H1 (cell line): Measurements from ENCODE around the gene CCNI2. TPM values are rescaled to one million over a fixed set of nuclear protein-coding genes. Genes with fewer than 3 reads are reported as not detected.

Experiments used
- CTCF ChIA-PET: fragments of 300-600 bp; sonication (Branson Sonifier 250); formaldehyde crosslinking; loops from one replicate; lab custom pipeline; 2021; ENCODE audit not compliant: partially characterized antibody; lab: Charles Lee
- POLR2A ChIA-PET: fragments of 300-600 bp; sonication (Branson Sonifier 250); formaldehyde crosslinking; loops from one replicate; lab custom pipeline; 2021; ENCODE audit warnings: inconsistent platforms; ENCODE audit not compliant: partially characterized antibody; lab: Charles Lee
- DNase-seq, 2 experiments: peaks; one replicate each; pipeline versions ENCODE4 v3.0.0 to v3.0.0-alpha.2; 2010 to 2022; ENCODE audit warnings: low spot score in 2 of 2, low read depth in 1 of 2, mixed read lengths in 1 of 2
- FAIRE-seq: peaks from 2 replicates; lab custom pipeline; 2011; peaks lifted over from hg19 to GRCh38; lab: Jason Lieb, UNC
- H2AFZ ChIP-seq: 2 replicates; pipeline ENCODE4 v1.8.1; 2012; ENCODE audit warnings: low read length, inconsistent platforms
- H2AK5ac ChIP-seq: 2 replicates; pipeline ENCODE4 v1.6.1; 2013; ENCODE audit warnings: low read depth, low read length
- H2BK120ac ChIP-seq: replicated peaks from 2 replicates; pipeline ENCODE3; 2013; ENCODE audit warnings: low read depth, low read length, inconsistent platforms
- H2BK12ac ChIP-seq: 2 replicates; pipeline ENCODE4 v1.6.1; 2013; ENCODE audit warnings: low read depth, low read length
- H2BK15ac ChIP-seq: 2 replicates; pipeline ENCODE4 v1.6.1; 2013; ENCODE audit warnings: low read length
- H2BK20ac ChIP-seq: 2 replicates; pipeline ENCODE4 v1.6.1; 2013; ENCODE audit warnings: low read length
- H2BK5ac ChIP-seq: 2 replicates; pipeline ENCODE4 v1.6.1; 2013; ENCODE audit warnings: low read depth, low read length
- H3K14ac ChIP-seq: 2 replicates; pipeline ENCODE4 v1.6.1; 2013; ENCODE audit warnings: inconsistent platforms; ENCODE audit not compliant: insufficient read length
- H3K18ac ChIP-seq: 2 replicates; pipeline ENCODE4 v1.6.1; 2013; ENCODE audit warnings: low read length; ENCODE audit errors: extremely low read depth
- H3K23ac ChIP-seq: 2 replicates; pipeline ENCODE4 v1.6.1; 2013; ENCODE audit warnings: inconsistent platforms; ENCODE audit not compliant: insufficient read length
- H3K23me2 ChIP-seq: 2 replicates; pipeline ENCODE4 v1.6.1; 2013; ENCODE audit warnings: low read depth, low read length
- H3K27ac ChIP-seq: 2 replicates; pipeline ENCODE4 v1.6.1; 2011; ENCODE audit warnings: low read depth, low read length, inconsistent platforms
- H3K27me3 ChIP-seq, 4 experiments: replicated peaks in 1 of 4; 1 replicate in 1 of 4; 2 replicates in 3 of 4; pipeline versions ENCODE4 v1.6.1 to v1.8.1; 2011 to 2013; ENCODE audit warnings: low read length in 3 of 4, mild to moderate bottlenecking in 3 of 4, inconsistent platforms in 2 of 4, mixed read lengths in 2 of 4, moderate library complexity in 1 of 4; ENCODE audit not compliant: control insufficient read depth in 3 of 4, insufficient read depth in 3 of 4; ENCODE audit errors: extremely low read depth in 1 of 4
- H3K36me3 ChIP-seq, 4 experiments: 2 replicates each; pipeline versions ENCODE4 v1.6.1 to v1.8.1; 2011 to 2013; ENCODE audit warnings: mild to moderate bottlenecking in 4 of 4, low read length in 3 of 4, moderate library complexity in 2 of 4, control low read depth in 1 of 4, inconsistent platforms in 1 of 4; ENCODE audit not compliant: insufficient read depth in 4 of 4, control insufficient read depth in 2 of 4
- H3K4ac ChIP-seq: replicated peaks from 2 replicates; pipeline ENCODE3; 2013; ENCODE audit warnings: low read length, low read depth, mixed read lengths, inconsistent platforms; ENCODE audit not compliant: insufficient read length
- H3K4me1 ChIP-seq, 4 experiments: replicated peaks in 1 of 4; 1 replicate in 1 of 4; 2 replicates in 3 of 4; pipeline versions ENCODE4 v1.6.1 to v1.8.1; 2011 to 2013; ENCODE audit warnings: low read length in 3 of 4, inconsistent platforms in 2 of 4, mixed read lengths in 1 of 4; ENCODE audit not compliant: insufficient read depth in 4 of 4, control insufficient read depth in 3 of 4
- H3K4me2 ChIP-seq, 2 experiments: 2 replicates each; pipeline versions ENCODE4 v1.6.1 to v1.8.1; 2011 to 2013; ENCODE audit warnings: low read depth in 2 of 2, low read length in 2 of 2, control low read depth in 1 of 2, inconsistent platforms in 1 of 2, mild to moderate bottlenecking in 1 of 2; ENCODE audit not compliant: insufficient read depth in 1 of 2
- H3K4me3 ChIP-seq, 4 experiments: fragments of 200-600, 300-600 bp in 1 of 4; sonication (generic), shearing (Covaris generic), sonication (Bioruptor Twin) in 1 of 4; 2 replicates each; pipeline versions ENCODE4 v1.5.1 to v1.8.1; 2011 to 2016; ENCODE audit warnings: low read length in 4 of 4, low read depth in 3 of 4, control low read depth in 2 of 4, inconsistent platforms in 2 of 4, mild to moderate bottlenecking in 2 of 4, mixed read lengths in 1 of 4, moderate library complexity in 1 of 4; ENCODE audit not compliant: insufficient read depth in 2 of 4; ENCODE audit errors: extremely low read depth in 1 of 4
- H3K56ac ChIP-seq: replicated peaks from 2 replicates; pipeline ENCODE3; 2013; ENCODE audit warnings: low read depth, mild to moderate bottlenecking, mixed read lengths, low read length, inconsistent platforms; ENCODE audit not compliant: insufficient read length
- H3K79me1 ChIP-seq: 2 replicates; pipeline ENCODE4 v1.6.1; 2013; ENCODE audit warnings: low read depth, low read length, control low read depth
- H3K79me2 ChIP-seq, 2 experiments: 2 replicates each; pipeline versions ENCODE4 v1.6.1 to v1.8.1; 2012 to 2013; ENCODE audit warnings: low read length in 2 of 2, mild to moderate bottlenecking in 2 of 2, inconsistent platforms in 1 of 2; ENCODE audit not compliant: insufficient read depth in 2 of 2, control insufficient read depth in 1 of 2
- H3K9ac ChIP-seq, 4 experiments: replicated peaks in 1 of 4; 1 replicate in 1 of 4; 2 replicates in 3 of 4; pipeline versions ENCODE4 v1.6.1 to v1.8.1; 2011 to 2013; ENCODE audit warnings: low read depth in 3 of 4, low read length in 3 of 4, control low read depth in 2 of 4, mild to moderate bottlenecking in 2 of 4, moderate library complexity in 2 of 4, inconsistent platforms in 1 of 4; ENCODE audit errors: extremely low read depth in 1 of 4
- H3K9me3 ChIP-seq, 2 experiments: 2 replicates each; pipeline versions ENCODE4 v1.6.1 to v1.8.1; 2012 to 2013; ENCODE audit warnings: mild to moderate bottlenecking in 2 of 2, moderate library complexity in 2 of 2, control low read depth in 1 of 2, inconsistent platforms in 1 of 2, low read depth in 1 of 2, low read length in 1 of 2, mixed read lengths in 1 of 2; ENCODE audit not compliant: insufficient read depth in 2 of 2
- H4K20me1 ChIP-seq, 2 experiments: replicated peaks in 1 of 2; 2 replicates each; pipeline versions ENCODE3 to v1.8.1; 2011 to 2013; ENCODE audit warnings: inconsistent platforms in 2 of 2, low read length in 2 of 2, mild to moderate bottlenecking in 1 of 2; ENCODE audit not compliant: insufficient read depth in 2 of 2, control insufficient read depth in 1 of 2
- H4K5ac ChIP-seq: 2 replicates; pipeline ENCODE4 v1.6.1; 2013; ENCODE audit warnings: low read length, low read depth, mixed read lengths, inconsistent platforms; ENCODE audit not compliant: insufficient read length
- H4K8ac ChIP-seq: 2 replicates; pipeline ENCODE4 v1.8.0; 2013; ENCODE audit warnings: mild to moderate bottlenecking, moderate library complexity, low read length, inconsistent platforms; ENCODE audit not compliant: insufficient read depth; ENCODE audit errors: extremely low read depth
- H4K91ac ChIP-seq: replicated peaks from 2 replicates; pipeline ENCODE3; 2013; ENCODE audit warnings: low read length, mixed read lengths, inconsistent platforms; ENCODE audit not compliant: insufficient read length
- BCL11A ChIP-seq, 2 experiments: IDR thresholded peaks; one replicate each; pipeline ENCODE4 v1.6.1; 2011; ENCODE audit warnings: low read depth in 2 of 2, low read length in 2 of 2, mild to moderate bottlenecking in 2 of 2
- CBX5 ChIP-seq: fragments of 300-800, 300-1000 bp; sonication (generic); IDR thresholded peaks from 2 replicates; pipeline ENCODE4 v1.7.1; 2016; ENCODE audit warnings: antibody characterized with exemption, low read length, low read depth
- CBX8 ChIP-seq: fragments of 300-800, 300-1000 bp; sonication (generic); IDR thresholded peaks from 2 replicates; pipeline ENCODE4 v1.7.1; 2016; ENCODE audit warnings: low read depth, low read length, borderline replicate concordance
- CHD1 ChIP-seq: IDR thresholded peaks from 2 replicates; pipeline ENCODE4 v1.6.1; 2012; ENCODE audit warnings: low read depth, low read length, improper control_type of control experiment
- CTBP2 ChIP-seq: IDR thresholded peaks from 2 replicates; pipeline ENCODE4 v1.7.0; 2011; ENCODE audit warnings: borderline replicate concordance, mild to moderate bottlenecking, moderate library complexity, mixed read lengths, low read length; ENCODE audit not compliant: insufficient read depth, insufficient read length
- E2F6 ChIP-seq: IDR thresholded peaks from 2 replicates; pipeline ENCODE4 v1.6.1; 2012; ENCODE audit warnings: inconsistent platforms
- EGR1 ChIP-seq: IDR thresholded peaks from 2 replicates; pipeline ENCODE4 v1.6.1; 2011; ENCODE audit warnings: low read depth, low read length, borderline replicate concordance
- POLR2A ChIP-seq, 2 experiments: IDR thresholded peaks; 1 replicate in 1 of 2; 2 replicates in 1 of 2; pipeline ENCODE4 v1.6.1; 2011; ENCODE audit warnings: low read depth in 2 of 2, low read length in 2 of 2, mild to moderate bottlenecking in 2 of 2; ENCODE audit errors: control extremely low read depth in 1 of 2
- RFX5 ChIP-seq: IDR thresholded peaks from 2 replicates; pipeline ENCODE4 v1.6.1; 2011; ENCODE audit warnings: low read depth, low read length, improper control_type of control experiment, borderline replicate concordance
- RNF2 ChIP-seq: fragments of 200-900, 300-1000 bp; sonication (generic); IDR thresholded peaks from 2 replicates; pipeline ENCODE4 v1.7.1; 2016; ENCODE audit warnings: borderline replicate concordance, low read depth, mild to moderate bottlenecking, antibody characterized with exemption, low read length; ENCODE audit not compliant: poor library complexity, severe bottlenecking; ENCODE audit errors: missing control alignments
- SAP30 ChIP-seq: fragments of 300-600 bp; sonication (generic); IDR thresholded peaks from 2 replicates; pipeline ENCODE4 v1.7.1; 2012; ENCODE audit warnings: low read length, moderate library complexity, mild to moderate bottlenecking, inconsistent platforms; ENCODE audit not compliant: insufficient read depth, insufficient replicate concordance
- SIX5 ChIP-seq: IDR thresholded peaks from 2 replicates; pipeline ENCODE4 v1.6.1; 2011; ENCODE audit warnings: mild to moderate bottlenecking, low read depth, low read length
- SP1 ChIP-seq: IDR thresholded peaks from 2 replicates; pipeline ENCODE4 v1.6.1; 2011; ENCODE audit warnings: low read depth, low read length
- SP4 ChIP-seq: IDR thresholded peaks from 2 replicates; pipeline ENCODE4 v1.6.1; 2012; ENCODE audit warnings: low read length, inconsistent platforms
- ZNF274 ChIP-seq: IDR thresholded peaks from 2 replicates; pipeline ENCODE4 v1.7.0; 2012; ENCODE audit warnings: low read length, borderline replicate concordance; ENCODE audit errors: extremely low read depth
- polyA plus RNA-seq, 7 experiments: library from polyadenylated mRNA; depleted of rRNA in 3 of 7; stranded (reverse) in 5 of 7; unstranded in 2 of 7; fragments of >200 nt in 5 of 7; fragments of 200-250 nt in 2 of 7; gene quantifications; 1 replicate in 5 of 7; 2 replicates in 1 of 7; 4 replicates in 1 of 7; pipeline versions ENCODE4 v1.2.1 to v1.2.3, GENCODE V29; 2011 to 2013; ENCODE audit warnings: missing spikeins in 2 of 7, mixed read lengths in 2 of 7
- total RNA-seq: library from RNA; stranded (reverse); fragmentation: NEBNext Ultra II Directional; extraction: Animal tissue kit (Norgen Biotek cat#: 25700); gene quantifications from 2 replicates; pipeline ENCODE4 v1.2.1, GENCODE V29; 2021

CCNI2 gene
- total and polyA plus RNA-seq, 2 of the 8 experiments (the other 6 are each of a cell fraction or from before 2014, with no cell fraction given): 1.3 to 1.4 TPM

DNA sequence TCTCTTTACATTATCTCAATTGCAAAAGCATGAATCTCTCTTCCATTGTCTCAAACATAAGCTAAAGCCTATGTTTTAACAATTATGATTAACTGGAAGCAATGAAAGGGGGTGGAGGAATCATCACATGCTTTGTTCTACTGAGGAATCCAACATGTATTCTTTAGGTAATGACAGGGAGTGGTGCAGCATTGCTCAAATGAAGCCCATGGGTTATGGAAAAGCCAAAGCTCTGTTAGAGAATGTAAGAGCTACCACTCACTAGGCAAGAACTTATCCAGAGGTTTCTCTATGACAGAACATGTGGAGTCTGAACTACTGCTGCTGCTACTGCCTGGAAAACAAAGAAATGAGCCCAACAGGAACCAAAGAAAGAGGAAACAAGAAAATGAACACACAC is 38.6 kb upstream of the CCNI2 start:
- Histone ChIP-seq H2BK12ac (no peak overlapping the region), H3K4me1 (no peaks in the 10 kb centered on the region), H4K5ac (no peak overlapping the region), H2BK20ac (no peak overlapping the region), H3K36me3 (peaks cover 0 to 3% (median 0%) of the 10 kb centered on the region in 4 experiments; a peak in 1 of 8 replicates), H3K18ac (no peak overlapping the region), H2BK5ac (no peak overlapping the region), H3K9me3 (no peaks in the 10 kb centered on the region), H3K23ac (no peak overlapping the region), H2BK120ac (no peak overlapping the region), H3K4ac (no peak overlapping the region), H3K9ac (no peak overlapping the region), H4K91ac (no peak overlapping the region), H3K14ac (no peak overlapping the region), H3K79me2 (no peaks in the 10 kb centered on the region), H4K8ac (no peak overlapping the region), H3K4me3 (no peak overlapping the region), H3K27ac (no peak overlapping the region), H4K20me1 (no peaks in the 10 kb centered on the region), H3K27me3 (no peaks in the 10 kb centered on the region), H3K23me2 (no peaks in the 10 kb centered on the region), H2AK5ac (no peak overlapping the region), H2BK15ac (no peak overlapping the region), H3K4me2 (no peak overlapping the region), H3K56ac (no peak overlapping the region), H2AFZ (no peak overlapping the region), H3K79me1 (no peaks in the 10 kb centered on the region)
- ChIA-PET POLR2A (interaction anchor here (0.7 kb wide), 1 partner anchor 162 kb away, joined by 3 read pairs; no protein-coding TSS in a partner anchor), CTCF (interaction anchor here (0.7 to 1.5 kb wide), 5 partner anchors 10 to 470 kb away, joined by 3 to 7 read pairs (median 3); no protein-coding TSS in a partner anchor)
- no peak for DNase-seq
- FAIRE-seq: no peak
- no peak for TF ChIP-seq SIX5
- no peak for TF ChIP-seq SAP30
- TF ChIP-seq ZNF274: no peak
- TF ChIP-seq BCL11A (IDR thresholded peaks at IDR 0.05; ENCODE audit: low read depth in 2 of 2, low read length in 2 of 2): no peak
- no peak for TF ChIP-seq SP4
- no peak for TF ChIP-seq CTBP2
- no peak for TF ChIP-seq CHD1
- TF ChIP-seq E2F6: no peak
- TF ChIP-seq CBX8: no peak
- TF ChIP-seq RFX5: no peak
- TF ChIP-seq POLR2A (IDR thresholded peaks at IDR 0.05; ENCODE audit: control extremely low read depth in 1 of 2, low read depth in 2 of 2, low read length in 2 of 2): no peak
- TF ChIP-seq CBX5: no peak
- no peak for TF ChIP-seq SP1
- TF ChIP-seq RNF2: no peak
- TF ChIP-seq EGR1: no peak
